Panc1 (cell line): ENCODE data around the gene COL5A1. TPM values are rescaled to one million over a fixed set of nuclear protein-coding genes. Genes with fewer than 3 reads are reported as not detected.

Experiments used
- ATAC-seq: fragments of 200-7000 bp; cut with Tn5 transposase; 2 replicates; pipeline ENCODE4 v1.9.1; 2020; ENCODE audit warnings: mild to moderate bottlenecking, moderate library complexity
- BruUV-seq: library from RNA; stranded (reverse); fragments of 400-500 nt; replicated peaks from 2 replicates; lab custom pipeline; 2021; lab: Mats Ljungman, UMichigan
- CTCF ChIA-PET: fragments of 300-600 bp; sonication (Branson Sonifier 250); formaldehyde crosslinking; loops from one replicate; lab custom pipeline; 2022; ENCODE audit warnings: antibody characterized with exemption; lab: Charles Lee
- POLR2A ChIA-PET: fragments of 300-600 bp; sonication (Branson Sonifier 250); formaldehyde crosslinking; loops from one replicate; lab custom pipeline; 2022; ENCODE audit warnings: antibody characterized with exemption; lab: Charles Lee
- DNase-seq: peaks from one replicate; pipeline ENCODE4 v3.0.0-alpha.2; 2010; ENCODE audit warnings: low read depth, low spot score
- H3K27ac ChIP-seq: 2 replicates; pipeline ENCODE4 v1.5.1; 2011; ENCODE audit warnings: mild to moderate bottlenecking, low read length, inconsistent platforms
- H3K27me3 ChIP-seq: fragments of 200-500 bp; sonication (Bioruptor generic); 2 replicates; pipeline ENCODE4 v1.6.0; 2014; ENCODE audit warnings: low read length, inconsistent platforms; ENCODE audit not compliant: control insufficient read depth, insufficient read depth
- H3K36me3 ChIP-seq: fragments of 200-500 bp; sonication (Bioruptor generic); 2 replicates; pipeline ENCODE4 v1.5.1; 2014; ENCODE audit warnings: inconsistent platforms, mild to moderate bottlenecking, low read length, moderate library complexity; ENCODE audit not compliant: control insufficient read depth, insufficient read depth
- H3K4me1 ChIP-seq: 2 replicates; pipeline ENCODE4 v1.5.1; 2011; ENCODE audit warnings: inconsistent platforms, mild to moderate bottlenecking, low read length, moderate library complexity; ENCODE audit not compliant: control insufficient read depth, insufficient read depth
- H3K4me3 ChIP-seq, 2 experiments: 2 replicates each; pipeline ENCODE4 v1.5.1; 2011 to 2012; ENCODE audit warnings: low read depth in 2 of 2, low read length in 2 of 2, mild to moderate bottlenecking in 2 of 2, inconsistent platforms in 1 of 2, moderate library complexity in 1 of 2
- H3K9me3 ChIP-seq: fragments of 200-500 bp; sonication (Bioruptor generic); 2 replicates; pipeline ENCODE4 v1.5.1; 2014; ENCODE audit warnings: low read depth, mild to moderate bottlenecking, inconsistent platforms, low read length, moderate library complexity; ENCODE audit not compliant: control insufficient read depth, insufficient read depth
- POLR2AphosphoS5 ChIP-seq: IDR thresholded peaks from 2 replicates; pipeline ENCODE4 v1.6.1; 2012; ENCODE audit warnings: mild to moderate bottlenecking, low read depth, low read length, moderate library complexity
- SIN3A ChIP-seq: IDR thresholded peaks from 2 replicates; pipeline ENCODE4 v1.6.1; 2012; ENCODE audit warnings: low read depth, mild to moderate bottlenecking, low read length, moderate library complexity, borderline replicate concordance; ENCODE audit not compliant: insufficient read depth
- TCF7L2 ChIP-seq: IDR thresholded peaks from 2 replicates; pipeline ENCODE4 v1.6.1; 2011; ENCODE audit warnings: mild to moderate bottlenecking, low read depth, low read length, inconsistent platforms
- in situ Hi-C: cut with HindIII; loops from 2 replicates; pipeline ENCODE4 v1.10.0; 2016; ENCODE audit warnings: low sequenced_read_pairs, low pct_unique_long_range_greater_than_20kb
- intact Hi-C: fragments of 100-400 bp; cut with micrococcal nuclease; formaldehyde crosslinking; loops from one replicate; pipeline ENCODE4 v1.10.0; 2022; ENCODE audit not compliant: unreplicated experiment
- total RNA-seq: library from RNA; stranded (reverse); gene quantifications from one replicate; pipeline ENCODE4 v1.2.1, GENCODE V29; 2021; ENCODE audit not compliant: unreplicated experiment
- TF ChIP-seq, protein P1 (sequence below), 2 experiments: IDR thresholded peaks; 2 replicates each; pipeline ENCODE4 v1.6.1; 2011 to 2012; ENCODE audit warnings: low read depth in 2 of 2, control low read depth in 1 of 2, low read length in 1 of 2, mild to moderate bottlenecking in 1 of 2, moderate library complexity in 1 of 2; ENCODE audit not compliant: insufficient read depth in 1 of 2
- TF ChIP-seq, protein P2 (sequence below): fragments of 450-650 bp; IDR thresholded peaks from 2 replicates; pipeline ENCODE4 v1.5.1; 2017; ENCODE audit warnings: mild to moderate bottlenecking

COL5A1 gene
- total RNA-seq, 1 experiment from 2014 or later = 5.7 TPM

DNA sequence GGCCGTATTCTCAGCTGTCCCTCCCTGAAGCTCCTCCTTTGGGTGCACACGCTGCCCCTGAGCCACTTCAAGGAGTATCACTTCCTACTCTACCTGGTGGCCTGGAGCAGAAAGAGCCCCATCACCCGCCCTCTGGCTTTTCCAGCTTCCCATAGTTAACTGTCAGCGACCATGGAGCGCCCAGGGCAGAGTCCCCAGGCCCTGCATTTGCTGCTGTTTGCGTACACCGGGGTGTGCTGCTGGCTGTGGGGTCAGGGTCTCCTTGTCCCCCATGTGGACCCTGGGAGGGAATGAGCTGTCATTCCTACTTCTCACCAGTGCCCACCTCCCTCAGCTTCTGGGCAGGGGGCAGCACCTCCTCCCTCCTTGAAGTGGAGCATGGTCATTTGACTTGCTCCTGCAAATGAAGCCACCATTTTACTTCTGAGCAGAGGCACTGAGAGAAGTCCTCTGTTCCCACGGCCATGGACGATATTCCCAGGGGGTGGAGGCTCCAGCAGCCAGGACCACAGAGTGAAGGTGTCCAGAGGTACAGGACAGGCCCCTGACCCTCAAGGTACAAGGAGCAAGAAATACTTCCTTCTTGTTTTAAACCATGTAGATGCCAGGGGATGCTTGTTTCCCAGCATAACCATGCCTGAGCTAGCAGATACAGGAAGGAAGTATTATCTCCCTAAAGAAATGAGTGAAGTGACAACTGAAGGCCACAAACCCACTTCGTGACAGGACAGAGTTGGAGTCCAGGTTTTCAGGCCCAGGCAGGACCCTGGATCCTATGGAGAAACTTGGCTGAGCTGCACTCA is 40.6 kb upstream of the COL5A1 start:
- ATAC-seq (no peak), DNase-seq (no peak)
- H3K27me3 ChIP-seq = no peaks in the 10 kb centered on the region
- H3K36me3 ChIP-seq = no peaks in the 10 kb centered on the region
- TF ChIP-seq, protein P1, sequence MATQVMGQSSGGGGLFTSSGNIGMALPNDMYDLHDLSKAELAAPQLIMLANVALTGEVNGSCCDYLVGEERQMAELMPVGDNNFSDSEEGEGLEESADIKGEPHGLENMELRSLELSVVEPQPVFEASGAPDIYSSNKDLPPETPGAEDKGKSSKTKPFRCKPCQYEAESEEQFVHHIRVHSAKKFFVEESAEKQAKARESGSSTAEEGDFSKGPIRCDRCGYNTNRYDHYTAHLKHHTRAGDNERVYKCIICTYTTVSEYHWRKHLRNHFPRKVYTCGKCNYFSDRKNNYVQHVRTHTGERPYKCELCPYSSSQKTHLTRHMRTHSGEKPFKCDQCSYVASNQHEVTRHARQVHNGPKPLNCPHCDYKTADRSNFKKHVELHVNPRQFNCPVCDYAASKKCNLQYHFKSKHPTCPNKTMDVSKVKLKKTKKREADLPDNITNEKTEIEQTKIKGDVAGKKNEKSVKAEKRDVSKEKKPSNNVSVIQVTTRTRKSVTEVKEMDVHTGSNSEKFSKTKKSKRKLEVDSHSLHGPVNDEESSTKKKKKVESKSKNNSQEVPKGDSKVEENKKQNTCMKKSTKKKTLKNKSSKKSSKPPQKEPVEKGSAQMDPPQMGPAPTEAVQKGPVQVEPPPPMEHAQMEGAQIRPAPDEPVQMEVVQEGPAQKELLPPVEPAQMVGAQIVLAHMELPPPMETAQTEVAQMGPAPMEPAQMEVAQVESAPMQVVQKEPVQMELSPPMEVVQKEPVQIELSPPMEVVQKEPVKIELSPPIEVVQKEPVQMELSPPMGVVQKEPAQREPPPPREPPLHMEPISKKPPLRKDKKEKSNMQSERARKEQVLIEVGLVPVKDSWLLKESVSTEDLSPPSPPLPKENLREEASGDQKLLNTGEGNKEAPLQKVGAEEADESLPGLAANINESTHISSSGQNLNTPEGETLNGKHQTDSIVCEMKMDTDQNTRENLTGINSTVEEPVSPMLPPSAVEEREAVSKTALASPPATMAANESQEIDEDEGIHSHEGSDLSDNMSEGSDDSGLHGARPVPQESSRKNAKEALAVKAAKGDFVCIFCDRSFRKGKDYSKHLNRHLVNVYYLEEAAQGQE (IDR thresholded peaks at IDR 0.05; ENCODE audit: insufficient read depth in 1 of 2, low read depth in 2 of 2, low read length in 1 of 2) = no peak
- no peak for TF ChIP-seq POLR2AphosphoS5
- TF ChIP-seq, protein P2, sequence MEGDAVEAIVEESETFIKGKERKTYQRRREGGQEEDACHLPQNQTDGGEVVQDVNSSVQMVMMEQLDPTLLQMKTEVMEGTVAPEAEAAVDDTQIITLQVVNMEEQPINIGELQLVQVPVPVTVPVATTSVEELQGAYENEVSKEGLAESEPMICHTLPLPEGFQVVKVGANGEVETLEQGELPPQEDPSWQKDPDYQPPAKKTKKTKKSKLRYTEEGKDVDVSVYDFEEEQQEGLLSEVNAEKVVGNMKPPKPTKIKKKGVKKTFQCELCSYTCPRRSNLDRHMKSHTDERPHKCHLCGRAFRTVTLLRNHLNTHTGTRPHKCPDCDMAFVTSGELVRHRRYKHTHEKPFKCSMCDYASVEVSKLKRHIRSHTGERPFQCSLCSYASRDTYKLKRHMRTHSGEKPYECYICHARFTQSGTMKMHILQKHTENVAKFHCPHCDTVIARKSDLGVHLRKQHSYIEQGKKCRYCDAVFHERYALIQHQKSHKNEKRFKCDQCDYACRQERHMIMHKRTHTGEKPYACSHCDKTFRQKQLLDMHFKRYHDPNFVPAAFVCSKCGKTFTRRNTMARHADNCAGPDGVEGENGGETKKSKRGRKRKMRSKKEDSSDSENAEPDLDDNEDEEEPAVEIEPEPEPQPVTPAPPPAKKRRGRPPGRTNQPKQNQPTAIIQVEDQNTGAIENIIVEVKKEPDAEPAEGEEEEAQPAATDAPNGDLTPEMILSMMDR = no peak
- TF ChIP-seq SIN3A = no peak
- TF ChIP-seq TCF7L2 = no peak
- POLR2A ChIA-PET = no interaction called here
- no TSS peak for BruUV-seq
- no peaks in the 10 kb centered on the region for H3K4me1 ChIP-seq
- intact Hi-C loops = no loop called here
- no peaks in the 10 kb centered on the region for H3K9me3 ChIP-seq
- no peak overlapping the region for H3K27ac ChIP-seq
- CTCF ChIA-PET = no interaction called here
- in situ Hi-C loops = no loop called here
- H3K4me3 ChIP-seq = no peak overlapping the region

DNA sequence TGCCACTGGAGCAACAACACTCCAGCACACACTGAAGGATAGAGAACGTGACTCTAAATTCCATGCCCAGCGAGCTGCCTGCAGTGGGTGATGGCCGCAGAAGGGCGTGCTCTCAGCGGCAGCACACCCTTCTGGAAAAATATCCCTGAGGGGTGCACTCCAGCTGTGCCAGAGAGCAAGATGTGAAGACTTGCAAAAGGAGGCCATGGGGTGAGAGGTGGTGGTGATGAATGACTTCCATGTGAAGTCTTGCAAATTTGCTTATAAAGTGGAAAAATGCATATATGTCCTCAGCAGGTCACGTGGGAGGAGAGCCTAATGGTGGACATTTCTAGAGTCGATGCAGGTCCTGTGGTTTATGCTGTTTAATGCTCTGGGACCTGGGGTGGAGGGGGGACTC is 39.8 kb upstream of the COL5A1 start:
- Histone ChIP-seq H3K27ac (no peak overlapping the region), H3K4me1 (no peaks in the 10 kb centered on the region), H3K36me3 (no peaks in the 10 kb centered on the region), H3K27me3 (no peaks in the 10 kb centered on the region), H3K9me3 (no peaks in the 10 kb centered on the region), H3K4me3 (no peak overlapping the region)
- DNase-seq (no peak), ATAC-seq (no peak)
- CTCF ChIA-PET = no interaction called here
- BruUV-seq = no TSS peak
- intact Hi-C loops = no loop called here
- TF ChIP-seq POLR2AphosphoS5 (no peak), TCF7L2 (no peak), SIN3A (no peak)
- TF ChIP-seq, protein P1 (IDR thresholded peaks at IDR 0.05; ENCODE audit: insufficient read depth in 1 of 2, low read depth in 2 of 2, low read length in 1 of 2) = no peak
- TF ChIP-seq, protein P2 = no peak
- POLR2A ChIA-PET = no interaction called here
- in situ Hi-C loops = no loop called here
